Neural crest cell (in vitro differentiated cells): Measurements from ENCODE around the gene TCF7L1. TPM values are rescaled to one million over a fixed set of nuclear protein-coding genes. Genes with fewer than 3 reads are reported as not detected.
"Not testable (repeated sequence)": the region's sequence is repeated elsewhere in the genome, so short reads cannot be mapped to it uniquely, and the experiment has no call there.

ENCODE experiments used
- DNase-seq: peaks from one replicate; pipeline ENCODE4 v3.0.0; 2021; ENCODE audit warnings: low read depth, mixed read lengths, low spot score
- H3K27ac Mint-ChIP-seq: one replicate; pipeline ENCODE4 v1.8.0; 2021; ENCODE audit warnings: mild to moderate bottlenecking, mixed read lengths; ENCODE audit not compliant: unreplicated experiment
- H3K27me3 Mint-ChIP-seq: 2 replicates; pipeline ENCODE4 v1.8.0; 2021; ENCODE audit warnings: low read depth, mild to moderate bottlenecking, mixed read lengths
- H3K36me3 Mint-ChIP-seq: 2 replicates; pipeline ENCODE4 v1.8.0; 2021; ENCODE audit warnings: low read depth, mild to moderate bottlenecking, mixed read lengths
- H3K4me1 Mint-ChIP-seq: 2 replicates; pipeline ENCODE4 v1.8.0; 2021; ENCODE audit warnings: mixed read lengths
- H3K4me3 Mint-ChIP-seq: one replicate; pipeline ENCODE4 v1.8.0; 2021; ENCODE audit warnings: mild to moderate bottlenecking, mixed read lengths
- H3K9me3 Mint-ChIP-seq: 2 replicates; pipeline ENCODE4 v1.8.0; 2021; ENCODE audit warnings: mixed read lengths
- total RNA-seq: library from RNA; stranded (reverse); gene quantifications from 2 replicates; pipeline ENCODE4 v1.2.1, GENCODE V29; 2021
- TF ChIP-seq, protein P1 (sequence below): fragments of 200-600 bp; sonication (generic); conservative IDR thresholded peaks from 2 replicates; pipeline ENCODE4 v1.5.0; 2021; ENCODE audit warnings: antibody characterized with exemption, mild to moderate bottlenecking

Gene TCF7L1
- total RNA-seq, 1 donor from 2014 or later: 40.3 TPM

DNA sequence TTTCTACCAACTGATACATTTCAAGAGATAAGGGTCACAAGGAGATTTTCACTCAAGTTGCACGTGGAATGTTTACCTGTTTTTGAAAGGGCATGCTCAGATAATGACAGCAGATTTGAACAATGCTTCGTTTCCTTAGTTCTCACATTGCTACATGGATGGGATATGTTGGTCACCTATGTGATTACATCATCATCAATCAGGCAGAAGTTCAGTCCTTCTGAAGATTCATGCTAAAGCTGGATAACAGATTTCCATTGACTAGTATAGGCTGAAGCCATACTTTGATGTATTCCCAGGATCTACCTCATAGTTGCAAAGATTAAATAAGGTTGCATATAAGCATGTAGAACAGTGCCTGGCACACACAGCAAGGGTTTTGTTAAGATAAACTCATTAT, 19.7 kb downstream of the TCF7L1 start:
- no peak overlapping the region for H3K4me3 Mint-ChIP-seq
- peaks cover 2% of the 10 kb centered on the region for H3K36me3 Mint-ChIP-seq
- H3K27ac Mint-ChIP-seq: no peak overlapping the region
- TF ChIP-seq, protein P1, sequence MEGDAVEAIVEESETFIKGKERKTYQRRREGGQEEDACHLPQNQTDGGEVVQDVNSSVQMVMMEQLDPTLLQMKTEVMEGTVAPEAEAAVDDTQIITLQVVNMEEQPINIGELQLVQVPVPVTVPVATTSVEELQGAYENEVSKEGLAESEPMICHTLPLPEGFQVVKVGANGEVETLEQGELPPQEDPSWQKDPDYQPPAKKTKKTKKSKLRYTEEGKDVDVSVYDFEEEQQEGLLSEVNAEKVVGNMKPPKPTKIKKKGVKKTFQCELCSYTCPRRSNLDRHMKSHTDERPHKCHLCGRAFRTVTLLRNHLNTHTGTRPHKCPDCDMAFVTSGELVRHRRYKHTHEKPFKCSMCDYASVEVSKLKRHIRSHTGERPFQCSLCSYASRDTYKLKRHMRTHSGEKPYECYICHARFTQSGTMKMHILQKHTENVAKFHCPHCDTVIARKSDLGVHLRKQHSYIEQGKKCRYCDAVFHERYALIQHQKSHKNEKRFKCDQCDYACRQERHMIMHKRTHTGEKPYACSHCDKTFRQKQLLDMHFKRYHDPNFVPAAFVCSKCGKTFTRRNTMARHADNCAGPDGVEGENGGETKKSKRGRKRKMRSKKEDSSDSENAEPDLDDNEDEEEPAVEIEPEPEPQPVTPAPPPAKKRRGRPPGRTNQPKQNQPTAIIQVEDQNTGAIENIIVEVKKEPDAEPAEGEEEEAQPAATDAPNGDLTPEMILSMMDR: no peak
- no peak for DNase-seq
- H3K27me3 Mint-ChIP-seq: no peaks in the 10 kb centered on the region
- peaks cover 3% of the 10 kb centered on the region for H3K9me3 Mint-ChIP-seq
- H3K4me1 Mint-ChIP-seq: peaks cover 36% of the 10 kb centered on the region

DNA sequence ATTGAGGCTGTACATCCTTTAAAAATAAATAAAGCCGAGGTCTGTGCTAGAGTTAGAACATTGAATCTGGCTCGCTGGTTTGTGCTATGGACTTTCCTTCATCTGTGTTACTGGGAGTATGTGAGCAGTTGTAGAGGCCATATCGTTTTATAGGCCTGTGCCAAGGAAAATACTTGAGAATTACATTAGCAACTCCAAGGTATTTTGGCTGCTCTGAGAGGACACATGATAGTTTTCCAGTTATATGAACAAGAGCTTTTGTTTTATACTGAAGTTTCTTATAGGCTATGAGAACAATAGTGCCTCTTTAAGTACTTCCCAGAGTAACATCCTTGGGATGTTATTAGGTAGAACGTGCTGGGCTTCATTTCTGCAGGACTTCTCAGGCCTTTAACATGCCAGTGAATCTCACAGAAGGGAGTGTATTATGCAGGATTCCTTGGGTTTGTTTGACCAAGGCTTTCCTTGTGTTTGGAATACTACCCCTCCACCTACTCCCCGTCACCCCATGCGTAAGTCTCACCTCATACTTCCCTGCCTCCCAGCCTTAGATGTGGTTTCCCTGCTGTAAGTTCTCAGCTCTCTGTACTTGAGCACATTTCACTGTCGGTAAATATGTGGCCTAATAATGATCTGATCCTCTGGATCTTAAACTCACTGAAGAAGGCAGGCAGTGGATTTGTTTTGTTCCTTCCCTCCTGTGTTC, 21.0 kb downstream of the TCF7L1 start:
- no peak for DNase-seq
- Mint-ChIP-seq H3K36me3 (no peaks in the 10 kb centered on the region), H3K4me1 (peaks cover 40% of the 10 kb centered on the region), H3K27me3 (no peaks in the 10 kb centered on the region), H3K9me3 (peaks cover 3% of the 10 kb centered on the region), H3K4me3 (no peak overlapping the region), H3K27ac (peak overlapping the region; percentile 52)
- TF ChIP-seq, protein P1: no peak

DNA sequence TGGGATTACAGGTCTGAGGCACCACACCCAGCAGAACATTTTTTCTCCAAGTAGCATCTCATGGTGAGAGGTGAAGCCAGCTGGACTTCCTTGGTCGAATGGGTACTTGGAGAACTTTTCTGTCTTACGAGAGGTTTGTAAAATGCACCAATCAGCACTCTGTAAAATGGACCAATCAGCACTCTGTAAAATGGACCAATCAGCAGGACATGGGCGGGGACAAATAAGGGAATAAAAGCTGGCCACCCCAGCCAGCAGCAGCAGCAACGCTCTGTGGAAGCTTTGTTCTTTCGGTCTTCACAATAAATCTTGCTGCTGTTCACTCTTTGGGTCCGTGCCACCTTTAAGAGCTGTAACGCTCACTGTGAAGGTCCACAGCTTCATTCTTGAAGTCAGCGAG, 21.9 kb downstream of the TCF7L1 start:
- not testable (repeated sequence) for H3K9me3 Mint-ChIP-seq, H3K27ac Mint-ChIP-seq, H3K36me3 Mint-ChIP-seq, H3K4me3 Mint-ChIP-seq, DNase-seq, H3K27me3 Mint-ChIP-seq
- peaks cover 40% of the 10 kb centered on the region for H3K4me1 Mint-ChIP-seq

DNA sequence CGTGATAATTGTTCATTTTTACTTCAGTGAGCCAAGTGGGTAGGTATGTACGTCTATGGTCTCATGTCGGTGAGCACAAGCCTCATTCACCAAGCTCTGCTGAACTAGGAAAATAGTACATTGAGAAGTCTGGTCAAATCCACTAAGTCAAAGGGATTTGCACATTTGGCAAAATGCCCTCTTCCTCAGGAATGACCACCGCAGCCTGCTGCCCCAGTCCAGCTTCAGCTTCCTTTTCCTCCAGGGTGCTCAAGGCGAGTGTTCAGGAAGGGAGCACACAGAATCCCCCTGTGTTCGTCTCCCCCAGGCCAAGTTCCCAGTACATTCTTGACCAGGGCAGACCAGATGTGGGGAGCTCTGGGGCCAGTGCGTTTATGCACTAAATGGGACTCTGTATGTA, 23.0 kb downstream of the TCF7L1 start:
- Mint-ChIP-seq H3K36me3 (no peaks in the 10 kb centered on the region), H3K9me3 (peaks cover 3% of the 10 kb centered on the region), H3K27ac (peak overlapping the region; percentile 37), H3K27me3 (no peaks in the 10 kb centered on the region), H3K4me3 (no peak overlapping the region), H3K4me1 (peaks cover 45% of the 10 kb centered on the region)
- no peak for DNase-seq
- TF ChIP-seq, protein P1: no peak

DNA sequence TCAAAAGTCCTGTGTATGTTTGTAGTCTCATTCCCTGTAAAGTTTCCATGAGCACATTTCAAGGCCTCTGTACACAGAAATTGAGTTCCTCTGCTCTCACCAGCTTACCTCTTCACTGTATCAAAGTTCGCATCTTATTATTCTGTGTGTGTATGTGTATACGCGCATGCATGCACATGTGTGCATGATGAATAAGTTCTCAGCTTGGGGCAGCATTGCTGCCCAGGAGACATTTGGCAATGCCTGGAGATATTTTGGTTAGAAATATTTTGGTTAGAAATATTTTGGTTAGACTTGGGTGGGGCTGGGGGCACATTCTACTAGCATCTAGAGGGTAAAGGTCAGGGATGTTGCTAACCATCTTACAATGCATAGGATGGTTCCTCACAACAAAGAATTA, 23.4 kb downstream of the TCF7L1 start:
- no peak overlapping the region for H3K27ac Mint-ChIP-seq
- H3K9me3 Mint-ChIP-seq: peaks cover 3% of the 10 kb centered on the region
- TF ChIP-seq, protein P1: no peak
- no peaks in the 10 kb centered on the region for H3K27me3 Mint-ChIP-seq
- H3K4me3 Mint-ChIP-seq: no peak overlapping the region
- no peak for DNase-seq
- no peaks in the 10 kb centered on the region for H3K36me3 Mint-ChIP-seq
- H3K4me1 Mint-ChIP-seq: peaks cover 50% of the 10 kb centered on the region

DNA sequence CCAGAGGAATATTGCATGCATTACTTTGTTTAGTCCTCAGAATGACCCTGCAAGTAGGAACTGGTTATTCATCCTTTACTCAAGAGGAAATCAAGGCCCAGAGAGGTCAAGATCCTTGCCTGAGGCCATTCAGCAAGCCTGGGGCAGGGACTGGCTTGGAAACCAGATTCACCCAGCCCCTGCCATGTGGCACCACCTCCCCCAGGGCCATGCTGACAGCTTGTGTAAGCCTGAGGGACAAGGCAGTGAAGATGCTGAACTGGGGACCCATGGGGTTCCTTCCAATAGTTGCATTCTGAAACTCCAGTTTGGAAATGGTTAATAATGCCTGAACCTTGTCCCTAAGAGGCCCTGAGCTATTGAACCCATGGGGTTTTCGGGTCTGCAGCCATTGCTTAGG, 24.2 kb downstream of the TCF7L1 start:
- no peak for DNase-seq
- TF ChIP-seq, protein P1: no peak
- H3K4me1 Mint-ChIP-seq: peaks cover 50% of the 10 kb centered on the region
- no peak overlapping the region for H3K27ac Mint-ChIP-seq
- no peak overlapping the region for H3K4me3 Mint-ChIP-seq
- no peaks in the 10 kb centered on the region for H3K36me3 Mint-ChIP-seq
- no peaks in the 10 kb centered on the region for H3K27me3 Mint-ChIP-seq
- peaks cover 3% of the 10 kb centered on the region for H3K9me3 Mint-ChIP-seq
